Activated CD4-positive, alpha-beta T cell treated with anti-CD3 and anti-CD28 coated beads, Interleukin-10, Interleukin-2, amounts not matched to agents 100 ng/mL and 50 ng/mL, durations not matched to agents 16 hours and 8 hours (primary cell): ENCODE measurements around the gene PPFIA3.

Experiments
- DNase-seq: peaks from one replicate; pipeline ENCODE4 v3.0.0-alpha.2; 2020

Gene PPFIA3

DNA sequence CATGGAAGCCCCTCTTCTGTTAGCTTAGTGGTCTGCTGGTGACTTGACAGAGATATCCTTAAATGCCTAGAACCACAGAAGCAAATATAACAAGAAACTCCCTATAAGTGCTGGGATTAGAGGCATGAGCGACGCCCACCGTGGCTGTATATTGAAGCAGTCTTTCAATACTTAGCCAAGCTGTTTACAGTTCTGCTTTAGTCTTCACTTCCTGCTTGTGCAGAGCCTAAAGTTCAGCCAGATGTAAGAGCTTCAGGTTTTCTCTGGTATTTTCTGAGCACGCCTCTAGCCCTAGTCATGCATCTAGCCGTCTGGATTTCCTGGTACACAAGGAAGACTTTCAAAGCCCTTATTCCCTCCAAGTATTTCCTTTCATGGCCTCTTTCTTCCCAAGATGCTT is 66.8 kb downstream of the PPFIA3 start:
- DNase-seq: no peak

DNA sequence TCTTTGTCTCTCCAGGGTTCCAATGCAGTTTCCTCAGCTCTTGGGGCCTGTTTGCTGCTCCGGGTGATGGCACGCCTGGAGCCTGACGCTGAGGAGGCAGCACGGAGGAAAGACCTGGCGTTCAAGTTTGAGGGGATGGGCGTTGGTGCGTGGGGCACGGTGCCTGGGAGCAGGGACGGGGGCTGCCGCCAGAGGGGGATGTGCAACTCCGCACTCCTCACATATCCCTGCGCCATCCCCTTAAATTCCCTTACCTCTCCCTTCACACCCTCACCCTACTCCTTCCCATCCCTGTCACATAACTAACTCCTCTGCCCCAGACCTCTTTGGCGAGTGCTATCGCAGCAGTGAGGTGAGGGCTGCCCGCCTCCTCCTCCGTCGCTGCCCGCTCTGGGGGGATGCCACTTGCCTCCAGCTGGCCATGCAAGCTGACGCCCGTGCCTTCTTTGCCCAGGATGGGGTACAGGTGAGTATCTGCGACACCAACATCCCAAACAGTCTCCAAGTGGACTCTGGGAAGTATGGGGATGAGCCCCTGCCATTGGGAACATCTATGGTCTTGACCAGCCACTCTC is 69.4 kb downstream of the PPFIA3 start:
- no peak for DNase-seq

DNA sequence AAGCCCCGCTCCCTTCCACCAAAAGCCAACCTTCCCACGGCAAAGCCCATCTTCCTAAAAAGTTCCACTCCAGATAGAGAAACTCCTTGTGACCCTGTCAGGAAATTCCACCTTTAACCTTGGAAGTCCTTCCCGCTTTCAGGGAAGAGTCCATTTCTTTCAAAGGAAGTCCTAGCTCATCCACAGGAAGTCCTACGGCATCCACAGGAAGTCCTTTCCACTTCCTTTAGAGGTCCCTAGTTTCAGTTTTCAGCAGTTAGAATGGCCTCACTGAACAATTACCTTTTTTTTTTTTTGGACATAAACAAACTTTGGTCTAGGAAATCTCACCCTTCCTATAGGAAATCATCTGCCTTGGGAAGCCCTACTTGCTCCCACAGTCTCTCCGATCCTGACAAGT is 69.9 kb downstream of the PPFIA3 start:
- no peak for DNase-seq

DNA sequence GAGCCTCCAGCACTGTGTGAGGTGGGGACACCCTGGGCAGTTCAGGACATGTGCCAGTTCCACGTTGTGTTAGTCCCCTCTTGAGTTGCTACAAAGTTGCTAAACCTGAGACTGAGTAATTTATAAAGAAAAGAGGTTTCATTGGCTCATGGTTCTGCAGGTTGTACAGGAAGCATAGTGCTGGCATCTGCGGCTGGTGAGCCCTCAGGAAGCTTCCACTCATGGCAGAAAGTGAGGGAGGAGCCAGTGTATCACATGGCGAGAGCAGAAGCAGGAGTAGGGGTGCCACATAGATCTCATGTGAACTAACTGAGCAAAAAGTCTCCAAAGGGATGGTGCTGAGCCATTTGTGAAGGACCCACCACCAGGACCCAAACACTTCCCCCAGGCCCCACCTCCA is 71.4 kb downstream of the PPFIA3 start:
- DNase-seq: no peak

DNA sequence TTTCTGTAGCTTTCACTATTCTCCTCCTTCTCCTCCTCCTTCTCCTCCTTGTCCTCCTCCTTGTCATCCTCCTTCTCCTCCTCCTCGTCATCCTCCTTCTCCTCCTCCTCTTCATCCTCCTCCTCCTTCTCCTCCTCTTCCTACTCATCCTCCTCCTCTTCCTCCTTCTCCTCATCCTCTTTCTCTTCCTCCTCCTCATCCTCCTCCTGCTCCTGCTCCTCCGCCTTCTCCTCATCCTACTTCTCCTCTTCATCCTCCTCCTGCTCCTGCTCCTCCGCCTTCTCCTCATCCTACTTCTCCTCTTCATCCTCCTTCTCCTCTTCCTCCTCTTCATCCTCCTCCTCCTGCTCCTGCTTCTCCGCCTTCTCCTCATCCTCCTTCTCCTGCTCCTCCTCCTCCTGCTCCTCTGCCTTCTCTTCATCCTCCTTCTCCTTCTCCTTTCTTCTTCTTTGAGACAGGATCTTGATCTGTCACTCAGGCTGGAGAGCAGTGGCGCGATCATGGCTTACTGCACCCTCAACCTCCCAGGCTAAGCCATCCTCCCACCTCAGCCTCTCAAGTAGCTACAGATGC is 74.6 kb downstream of the PPFIA3 start:
- DNase-seq: no peak

DNA sequence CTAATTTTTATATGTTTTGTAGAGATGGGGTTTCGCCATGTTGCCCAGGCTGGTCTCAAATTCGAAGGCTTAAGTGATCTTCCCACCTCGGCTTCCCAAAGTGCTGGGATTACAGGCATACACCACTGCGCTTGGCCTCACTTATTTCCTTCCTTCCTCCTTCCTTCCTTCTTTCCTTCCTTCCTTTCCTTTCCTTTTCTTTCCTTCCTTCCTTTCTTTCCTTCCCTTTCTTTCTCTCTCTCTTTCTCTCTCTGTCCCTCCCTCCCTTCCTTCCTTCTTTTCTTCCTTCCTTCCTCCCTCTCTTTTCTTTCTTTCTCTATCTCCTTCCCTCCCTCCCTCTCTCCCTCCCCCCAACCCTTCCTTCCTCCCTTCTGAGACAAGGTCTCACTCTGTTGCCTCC is 75.1 kb downstream of the PPFIA3 start:
- no peak for DNase-seq

DNA sequence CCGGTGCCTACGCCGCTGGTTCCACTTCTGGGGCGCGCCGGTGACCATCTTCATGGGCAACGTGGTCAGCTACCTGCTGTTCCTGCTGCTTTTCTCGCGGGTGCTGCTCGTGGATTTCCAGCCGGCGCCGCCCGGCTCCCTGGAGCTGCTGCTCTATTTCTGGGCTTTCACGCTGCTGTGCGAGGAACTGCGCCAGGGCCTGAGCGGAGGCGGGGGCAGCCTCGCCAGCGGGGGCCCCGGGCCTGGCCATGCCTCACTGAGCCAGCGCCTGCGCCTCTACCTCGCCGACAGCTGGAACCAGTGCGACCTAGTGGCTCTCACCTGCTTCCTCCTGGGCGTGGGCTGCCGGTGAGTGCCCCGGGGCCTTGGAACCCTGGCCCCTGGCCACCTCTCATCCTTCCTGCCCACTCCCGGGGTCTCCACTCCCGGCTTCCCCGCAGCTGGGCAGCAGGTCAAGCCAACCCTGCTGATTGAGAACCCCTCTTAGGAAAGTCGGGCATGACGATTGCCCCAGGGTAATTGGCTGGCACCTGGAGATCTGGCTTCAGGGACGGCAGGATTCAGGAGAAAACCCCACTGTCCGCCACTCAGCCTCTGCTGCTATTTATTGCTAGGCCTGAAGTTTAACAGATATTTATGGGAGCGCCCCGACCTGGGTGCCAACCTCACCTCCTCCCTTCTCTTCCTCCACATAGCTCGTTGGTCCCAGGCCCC is 77.3 kb downstream of the PPFIA3 start:
- DNase-seq: no peak

DNA sequence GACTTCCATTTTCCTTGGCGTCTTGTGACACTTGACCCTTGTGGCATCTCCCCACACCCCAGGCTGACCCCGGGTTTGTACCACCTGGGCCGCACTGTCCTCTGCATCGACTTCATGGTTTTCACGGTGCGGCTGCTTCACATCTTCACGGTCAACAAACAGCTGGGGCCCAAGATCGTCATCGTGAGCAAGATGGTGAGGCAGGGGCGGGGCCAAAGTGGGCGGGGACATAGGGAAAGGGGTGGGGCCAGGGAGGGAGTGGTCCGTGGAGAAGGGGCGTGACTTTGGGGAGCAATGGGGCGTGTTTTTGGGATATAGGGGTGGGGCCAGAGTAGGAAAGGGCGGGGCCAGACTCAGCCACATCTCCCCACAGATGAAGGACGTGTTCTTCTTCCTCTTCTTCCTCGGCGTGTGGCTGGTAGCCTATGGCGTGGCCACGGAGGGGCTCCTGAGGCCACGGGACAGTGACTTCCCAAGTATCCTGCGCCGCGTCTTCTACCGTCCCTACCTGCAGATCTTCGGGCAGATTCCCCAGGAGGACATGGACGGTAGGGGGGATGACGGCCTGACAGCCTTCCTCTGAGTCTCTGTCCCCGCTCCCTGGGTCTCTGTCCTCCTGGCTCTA is 81.0 kb downstream of the PPFIA3 start:
- peak; percentile 9 for DNase-seq
